Pancreas (tissue), 10 donors: ENCODE results near the gene MX2. TPM values are rescaled to one million over a fixed set of nuclear protein-coding genes. Genes with fewer than 3 reads are reported as not detected.

Source experiments
- ATAC-seq, 4 donors: fragments of 200-7000 bp; cut with Tn5 transposase; one replicate each; pipeline versions ENCODE4 v1.8.0 to v1.9.1; 2020; ENCODE audit warnings: mild to moderate bottlenecking in 4 of 4, moderate library complexity in 4 of 4
- DNase-seq, 6 donors: peaks; one replicate each; pipeline ENCODE4 v3.0.0-alpha.2; 2020
- FAIRE-seq: peaks from 2 replicates; lab custom pipeline; 2012; peaks lifted over from hg19 to GRCh38; lab: Jason Lieb, UNC
- H3K27ac ChIP-seq, 4 donors: fragments of 200-600 bp; sonication (generic); 1 replicate in 3 of 4; 2 replicates in 1 of 4; pipeline versions ENCODE4 v1.5.0 to v1.8.0; 2020
- H3K27me3 ChIP-seq, 4 donors: fragments of 200-600 bp; one replicate each; pipeline ENCODE4 v1.8.0; 2021
- H3K36me3 ChIP-seq, 3 donors: fragments of 200-600 bp; sonication (generic) in 1 of 3; one replicate each; pipeline versions ENCODE4 v1.5.0 to v1.8.0; 2020 to 2021
- H3K4me1 ChIP-seq, 3 donors: fragments of 200-600 bp; one replicate each; pipeline ENCODE4 v1.8.0; 2021
- H3K4me3 ChIP-seq, 4 donors: fragments of 200-600 bp; sonication (generic) in 2 of 4; one replicate each; pipeline versions ENCODE4 v1.5.0 to v1.8.0; 2020 to 2021
- H3K9me3 ChIP-seq, 4 donors: fragments of 200-600 bp; one replicate each; pipeline ENCODE4 v1.8.0; 2021
- WGBS, 2 donors: extraction: QIAGEN DNeasy Blood & Tissue Kit; methylation state at CpG; one replicate each; pipeline ENCODE4 v1.1.7; 2013; 5-methylcytosine and 5-hydroxymethylcytosine counted together
- intact Hi-C, 3 donors: fragments of 100-400 bp; cut with DNase I; formaldehyde crosslinking; loops; one replicate each; pipeline versions ENCODE4 v1.11.1 to v1.14.2; 2022
- polyA plus RNA-seq, 2 donors: library from polyadenylated mRNA; stranded (reverse); fragments of 200-250 nt; gene quantifications; one replicate each; pipeline ENCODE4 v1.2.3, GENCODE V29; 2013
- total RNA-seq, 6 donors: library from RNA; stranded (reverse); fragmentation: NEBNext Ultra II Directional in 4 of 6; extraction: Animal tissue kit (Norgen Biotek cat#: 25700) in 4 of 6; gene quantifications; one replicate each; pipeline versions ENCODE4 v1.2.1 to v1.2.4, GENCODE V29; 2021 to 2023
- TF ChIP-seq, protein P1 (sequence below), 4 donors: fragments of 200-600 bp; sonication (generic) in 3 of 4; IDR thresholded peaks; one replicate each; pipeline versions ENCODE4 v1.5.0 to v1.8.0; 2021; ENCODE audit warnings: antibody characterized with exemption in 4 of 4
- donor health status: healthy with polysubstance abuse.
- donor health status: DM: no; HTN: no; CAD: no; lungs with moderate emphysema.
- donor health status: DM: no; HTN: no; CAD: no.
- donor health status: control.
- donor health status: control.
- donor health status: Bipolar disorder and iron deficiency.
- donor health status: DM: yes; HTN: yes; CAD: no.
- donor health status: DM: no; HTN: no; CAD: no.
- donor health status: DM: no; HTN: no; CAD: no.
- donor health status: DM: yes; HTN: yes; CAD: no.

The MX2 gene
- total and polyA plus RNA-seq, 8 donors: 2.0 to 5.4 (median 4.1) TPM

DNA sequence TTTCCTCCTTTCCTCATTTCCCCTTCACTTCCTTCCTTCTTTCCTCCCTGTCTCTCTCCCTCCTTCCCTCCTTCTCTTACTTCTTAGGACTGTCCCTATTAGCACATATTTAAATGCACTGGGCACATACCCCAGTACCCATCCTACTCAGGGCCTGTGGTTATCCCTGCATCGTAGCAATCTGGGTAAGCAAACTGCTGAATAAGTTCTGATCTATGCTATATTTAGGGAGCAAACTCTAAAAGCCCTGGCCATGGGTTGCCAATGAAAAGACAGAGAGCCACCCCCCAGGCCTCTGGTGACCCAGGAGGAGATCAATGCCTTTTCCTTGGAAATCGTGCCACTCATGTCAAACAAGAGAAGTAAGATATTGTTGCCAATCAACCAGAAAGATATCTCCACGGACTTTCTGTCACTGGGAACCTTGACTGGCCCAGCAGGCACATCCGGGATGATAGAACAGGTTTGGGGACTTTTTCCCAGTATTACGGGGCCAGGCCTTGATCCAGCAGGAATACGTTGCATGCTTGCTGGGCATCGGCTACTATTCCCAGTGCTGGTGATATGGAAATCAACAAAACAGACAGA, 39.8 kb upstream of the MX2 start:
- 20 to 21% methylated on average over 7 of the region's 7 CpGs for WGBS, 2 donors
- ATAC-seq (peak; percentile 38 to 64 (median 55)), DNase-seq (peak in 5 of 6 donors; percentile 49 to 66 (median 64)), FAIRE-seq (no peak)
- no peaks in the 10 kb centered on the region for H3K9me3 ChIP-seq
- TF ChIP-seq, protein P1, sequence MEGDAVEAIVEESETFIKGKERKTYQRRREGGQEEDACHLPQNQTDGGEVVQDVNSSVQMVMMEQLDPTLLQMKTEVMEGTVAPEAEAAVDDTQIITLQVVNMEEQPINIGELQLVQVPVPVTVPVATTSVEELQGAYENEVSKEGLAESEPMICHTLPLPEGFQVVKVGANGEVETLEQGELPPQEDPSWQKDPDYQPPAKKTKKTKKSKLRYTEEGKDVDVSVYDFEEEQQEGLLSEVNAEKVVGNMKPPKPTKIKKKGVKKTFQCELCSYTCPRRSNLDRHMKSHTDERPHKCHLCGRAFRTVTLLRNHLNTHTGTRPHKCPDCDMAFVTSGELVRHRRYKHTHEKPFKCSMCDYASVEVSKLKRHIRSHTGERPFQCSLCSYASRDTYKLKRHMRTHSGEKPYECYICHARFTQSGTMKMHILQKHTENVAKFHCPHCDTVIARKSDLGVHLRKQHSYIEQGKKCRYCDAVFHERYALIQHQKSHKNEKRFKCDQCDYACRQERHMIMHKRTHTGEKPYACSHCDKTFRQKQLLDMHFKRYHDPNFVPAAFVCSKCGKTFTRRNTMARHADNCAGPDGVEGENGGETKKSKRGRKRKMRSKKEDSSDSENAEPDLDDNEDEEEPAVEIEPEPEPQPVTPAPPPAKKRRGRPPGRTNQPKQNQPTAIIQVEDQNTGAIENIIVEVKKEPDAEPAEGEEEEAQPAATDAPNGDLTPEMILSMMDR (IDR thresholded peaks at IDR 0.05): no peak
- H3K36me3 ChIP-seq: no peaks in the 10 kb centered on the region
- peak overlapping the region; percentile 23 to 89 (median 68) for H3K27ac ChIP-seq
- H3K27me3 ChIP-seq: no peaks in the 10 kb centered on the region
- peaks cover 45 to 75% (median 67%) of the 10 kb centered on the region in 3 donors for H3K4me1 ChIP-seq
- H3K4me3 ChIP-seq: no peak overlapping the region
- intact Hi-C loops: no loop called here

DNA sequence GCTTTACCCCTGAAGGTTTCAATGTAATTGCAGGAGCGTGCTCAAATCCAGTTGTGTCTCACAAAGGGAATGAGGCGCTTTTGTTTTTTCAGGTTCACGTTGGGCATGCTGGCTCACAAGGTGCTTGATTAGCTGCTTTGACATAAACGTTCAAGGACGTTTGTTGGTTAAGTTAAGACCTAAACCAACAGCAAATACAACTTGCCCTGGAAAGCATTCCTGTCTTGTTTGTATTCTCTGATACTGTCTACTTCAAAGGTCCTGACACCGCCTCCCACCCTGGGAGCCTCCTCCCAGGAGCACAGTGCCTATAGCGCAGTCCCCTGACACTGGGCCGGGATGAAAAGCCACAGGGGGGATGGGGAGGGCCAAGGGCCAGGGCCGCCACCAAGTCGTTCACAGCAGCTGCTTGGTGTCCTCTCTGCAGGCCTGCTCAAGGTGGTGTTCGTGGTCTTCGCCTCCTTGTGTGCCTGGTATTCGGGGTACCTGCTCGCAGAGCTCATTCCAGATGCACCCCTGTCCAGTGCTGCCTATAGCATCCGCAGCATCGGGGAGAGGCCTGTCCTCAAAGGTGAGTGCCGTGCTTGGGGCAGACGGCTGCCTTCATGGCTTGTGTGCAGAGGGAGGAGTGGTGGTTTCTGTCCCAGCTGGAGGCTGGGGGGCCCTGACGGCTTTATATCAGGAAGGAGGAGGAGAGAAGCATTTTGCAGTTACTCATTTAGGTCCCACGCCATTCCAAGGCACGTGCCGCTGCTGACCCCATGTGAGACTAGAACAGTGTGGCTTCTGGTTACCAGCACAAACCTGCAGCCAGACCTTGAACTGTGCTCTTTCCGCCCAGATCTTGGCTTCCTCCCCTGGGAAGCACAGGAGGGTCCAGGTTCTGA, 39.1 kb upstream of the MX2 start:
- Histone ChIP-seq H3K4me3 (peak overlapping the region in 1 of 4 donors; percentile 10), H3K27ac (peak overlapping the region; percentile 23 to 89 (median 68)), H3K4me1 (peaks cover 50 to 78% (median 74%) of the 10 kb centered on the region in 3 donors), H3K36me3 (no peaks in the 10 kb centered on the region), H3K9me3 (no peaks in the 10 kb centered on the region), H3K27me3 (no peaks in the 10 kb centered on the region)
- 35 to 36% methylated on average over 23 of the region's 23 CpGs for WGBS, 2 donors
- FAIRE-seq (no peak), DNase-seq (peak in 5 of 6 donors; percentile 47 to 62 (median 60)), ATAC-seq (peak; percentile 40 to 68 (median 52))
- intact Hi-C loops: no loop called here
- TF ChIP-seq, protein P1 (IDR thresholded peaks at IDR 0.05): no peak

DNA sequence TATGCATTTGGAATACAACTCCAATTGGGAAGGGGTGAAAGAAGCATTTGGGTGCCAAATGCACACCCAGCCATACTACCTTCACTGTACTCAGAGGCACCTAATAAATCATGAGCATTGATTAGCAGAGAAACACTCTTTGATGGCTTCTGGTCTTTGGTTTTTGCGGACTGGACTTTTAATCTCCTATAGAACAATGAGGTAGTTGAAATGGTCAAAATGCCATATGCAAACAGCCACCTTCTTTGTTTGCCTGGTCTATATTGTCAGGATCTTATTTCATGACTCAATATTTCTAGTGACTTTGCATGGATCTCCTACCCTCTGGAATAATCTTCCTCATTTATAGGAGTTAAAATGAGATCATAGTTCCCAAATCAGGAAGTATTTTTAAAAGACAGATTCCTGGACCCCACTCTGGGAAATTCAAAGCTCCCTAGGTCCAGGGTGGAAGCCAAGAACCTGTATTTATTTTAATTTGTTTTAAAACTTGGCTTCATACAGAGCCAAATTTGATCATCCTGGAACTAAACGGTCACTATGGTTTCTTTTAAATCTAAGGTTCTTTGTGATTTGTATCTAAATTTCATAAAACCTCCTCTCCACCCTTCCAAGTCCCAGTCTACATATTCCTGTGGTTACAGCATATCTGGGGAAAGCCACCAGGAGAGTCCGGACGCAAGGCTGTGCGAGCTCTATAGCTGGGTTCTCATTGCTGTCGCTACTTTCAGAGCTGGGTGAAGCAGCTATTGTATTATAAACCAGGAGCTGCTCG, 36.5 kb upstream of the MX2 start:
- ATAC-seq (peak; percentile 1 to 37 (median 8)), DNase-seq (no peak), FAIRE-seq (no peak)
- no peaks in the 10 kb centered on the region for H3K9me3 ChIP-seq
- H3K36me3 ChIP-seq: no peaks in the 10 kb centered on the region
- TF ChIP-seq, protein P1 (IDR thresholded peaks at IDR 0.05): no peak
- peak overlapping the region; percentile 2 to 89 (median 56) for H3K27ac ChIP-seq
- H3K27me3 ChIP-seq: no peaks in the 10 kb centered on the region
- intact Hi-C loops: no loop called here
- H3K4me1 ChIP-seq: peaks cover 50 to 71% (median 65%) of the 10 kb centered on the region in 3 donors
- no peak overlapping the region for H3K4me3 ChIP-seq
- 51 to 59% methylated on average over 7 of the region's 7 CpGs for WGBS, 2 donors

DNA sequence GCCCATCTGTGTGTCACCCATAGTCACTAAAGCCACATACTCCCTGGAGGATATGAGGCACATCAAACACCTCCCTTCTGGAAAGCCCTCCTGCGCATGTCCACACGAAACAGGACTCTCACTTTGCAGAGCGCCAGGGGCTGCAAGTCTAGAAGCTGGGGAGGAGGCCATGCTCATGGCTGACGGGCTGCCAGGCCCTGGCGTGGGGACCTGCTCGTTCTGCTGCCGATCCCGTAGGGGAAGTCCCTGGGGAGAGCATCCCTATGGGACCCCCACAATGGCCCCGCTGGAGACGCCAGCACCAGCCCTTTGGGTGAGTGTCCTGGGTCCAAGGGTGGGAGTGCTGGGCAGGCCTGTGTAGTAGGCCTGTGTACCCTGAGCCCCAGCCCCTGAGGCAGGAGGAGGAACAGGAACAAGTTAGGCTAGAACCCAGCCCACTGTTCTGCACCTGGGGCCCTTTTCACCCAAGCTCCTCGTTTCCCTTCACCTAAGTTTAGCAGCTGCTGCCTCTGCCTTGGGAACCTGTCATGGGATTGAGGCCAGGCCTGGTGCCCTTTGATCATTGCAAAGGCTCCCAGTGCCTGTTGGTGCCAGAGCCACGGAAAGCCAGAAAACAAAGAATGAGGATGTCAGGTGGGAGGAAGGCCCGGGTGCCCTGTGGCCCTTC, 35.3 kb upstream of the MX2 start:
- peak overlapping the region in 3 of 4 donors; percentile 12 to 89 (median 63) for H3K27ac ChIP-seq
- intact Hi-C loops: no loop called here
- TF ChIP-seq, protein P1 (IDR thresholded peaks at IDR 0.05): no peak
- FAIRE-seq (no peak), ATAC-seq (peak; percentile 63 to 73 (median 71)), DNase-seq (peak; percentile 72 to 81 (median 80))
- peaks cover 38 to 60% (median 55%) of the 10 kb centered on the region in 3 donors for H3K4me1 ChIP-seq
- WGBS, 2 donors: 61 to 62% methylated on average over 13 of the region's 13 CpGs
- H3K27me3 ChIP-seq: no peaks in the 10 kb centered on the region
- no peaks in the 10 kb centered on the region for H3K9me3 ChIP-seq
- no peak overlapping the region for H3K4me3 ChIP-seq
- peaks cover 0 to 4% (median 0%) of the 10 kb centered on the region in 3 donors for H3K36me3 ChIP-seq
